Activated CD8-positive, alpha-beta memory T cell treated with anti-CD3 and anti-CD28 coated beads for 1 hour (primary cell): Measurements from ENCODE around the gene AHDC1.
A peak's percentile ranks its signal among the peaks of the same experiment; 100 is the strongest.

Source experiments
- DNase-seq, 2 donors: peaks; one replicate each; pipeline ENCODE4 v3.0.0-alpha.2; 2020; ENCODE audit warnings: low read depth in 1 of 2; ENCODE audit errors: extremely low read depth in 1 of 2

Gene AHDC1

GRCh38 chr1:27536010-27536757 is 67.8 kb downstream of the AHDC1 start:
- no peak for DNase-seq

- no peak for DNase-seq
Measured at GRCh38 chr1:27535386-27535785, 68.6 kb downstream of the AHDC1 start.

- no peak for DNase-seq
Measured at GRCh38 chr1:27531959-27532685, 71.8 kb downstream of the AHDC1 start.

- no peak for DNase-seq
Measured at GRCh38 chr1:27530192-27530591, 73.8 kb downstream of the AHDC1 start.

GRCh38 chr1:27529704-27530018 is 74.3 kb downstream of the AHDC1 start:
- DNase-seq: no peak

GRCh38 chr1:27528818-27529703 is 74.9 kb downstream of the AHDC1 start:
- no peak for DNase-seq

GRCh38 chr1:27527890-27528817 is 75.8 kb downstream of the AHDC1 start:
- peak; percentile 10 to 29 for DNase-seq

GRCh38 chr1:27527223-27527889 is 76.6 kb downstream of the AHDC1 start:
- DNase-seq: no peak

- no peak for DNase-seq
Measured at GRCh38 chr1:27526569-27527222, 77.2 kb downstream of the AHDC1 start.

- no peak for DNase-seq
Measured at GRCh38 chr1:27525296-27526272, 78.4 kb downstream of the AHDC1 start.

- no peak for DNase-seq
Measured at GRCh38 chr1:27523337-27524020, 80.5 kb downstream of the AHDC1 start.

- DNase-seq: peak; percentile 36 to 44
Measured at GRCh38 chr1:27522432-27523336, 81.3 kb downstream of the AHDC1 start.

- no peak for DNase-seq
Measured at GRCh38 chr1:27521861-27522431, 82.0 kb downstream of the AHDC1 start.

GRCh38 chr1:27521336-27521831 is 82.6 kb downstream of the AHDC1 start:
- peak; percentile 16 to 39 for DNase-seq

GRCh38 chr1:27520651-27521050 is 83.3 kb downstream of the AHDC1 start:
- no peak for DNase-seq
